Parietal lobe (tissue), 2 donors: ENCODE results near the gene TSR1. TPM values are rescaled to one million over a fixed set of nuclear protein-coding genes. Genes with fewer than 3 reads are reported as not detected.

ENCODE experiments used
- small RNA-seq: library from RNA; depleted of rRNA; stranded (forward); fragments of <200 nt; gene quantifications from one replicate; pipeline ENCODE3, GENCODE V24; 2014; ENCODE audit warnings: low replicate concordance
- total RNA-seq: library from RNA; depleted of rRNA; stranded (reverse); fragments of >200 nt; gene quantifications from one replicate; pipeline ENCODE4 v1.2.3, GENCODE V29; 2014

Gene TSR1
- total RNA-seq: 48.5 TPM

DNA sequence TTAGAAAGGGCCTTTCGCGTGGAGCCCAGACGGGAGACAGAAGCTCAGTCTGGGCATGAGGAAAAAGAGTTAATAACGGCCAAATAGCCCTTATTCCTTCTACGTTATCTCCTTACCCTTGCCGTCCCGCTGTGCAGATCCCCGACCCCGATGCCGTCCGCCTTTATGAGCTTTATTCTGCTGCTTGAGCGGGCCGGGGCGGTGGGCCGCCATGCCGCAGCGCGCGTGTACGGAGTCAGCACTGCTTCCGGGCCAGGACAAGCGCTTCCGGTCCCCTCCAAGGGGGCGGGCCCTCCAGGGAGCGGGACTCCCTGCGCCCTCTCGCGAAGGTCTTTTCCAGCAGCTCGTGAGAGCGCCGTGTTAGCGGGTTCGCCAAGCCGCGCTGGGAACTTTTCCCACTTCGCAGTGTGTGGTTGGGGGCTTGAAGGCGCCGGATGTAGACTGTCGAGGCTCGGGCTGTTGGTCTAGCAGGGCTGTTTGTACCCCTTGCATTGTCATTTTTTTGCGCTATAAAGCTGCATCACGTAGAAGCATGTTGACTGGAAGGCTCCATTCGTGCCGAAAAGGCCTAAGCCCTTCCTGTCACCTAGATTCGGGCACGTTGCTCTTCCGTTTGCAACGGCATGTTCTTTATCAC lies at the start of gene TSR1:
Gene TSR1, minus strand, starts transcription at position 243 of the 637 bp plus-strand sequence. Its CDS starts 30 bp downstream, at position 213.

GRCh38 chr17:2336852-2337543 lies 741 bp upstream of the TSR1 start, which contains the start of gene SGSM2:
Gene SGSM2, plus strand, starts transcription at chr17:2337501. Its CDS starts 188 bp downstream, at chr17:2337689.

DNA sequence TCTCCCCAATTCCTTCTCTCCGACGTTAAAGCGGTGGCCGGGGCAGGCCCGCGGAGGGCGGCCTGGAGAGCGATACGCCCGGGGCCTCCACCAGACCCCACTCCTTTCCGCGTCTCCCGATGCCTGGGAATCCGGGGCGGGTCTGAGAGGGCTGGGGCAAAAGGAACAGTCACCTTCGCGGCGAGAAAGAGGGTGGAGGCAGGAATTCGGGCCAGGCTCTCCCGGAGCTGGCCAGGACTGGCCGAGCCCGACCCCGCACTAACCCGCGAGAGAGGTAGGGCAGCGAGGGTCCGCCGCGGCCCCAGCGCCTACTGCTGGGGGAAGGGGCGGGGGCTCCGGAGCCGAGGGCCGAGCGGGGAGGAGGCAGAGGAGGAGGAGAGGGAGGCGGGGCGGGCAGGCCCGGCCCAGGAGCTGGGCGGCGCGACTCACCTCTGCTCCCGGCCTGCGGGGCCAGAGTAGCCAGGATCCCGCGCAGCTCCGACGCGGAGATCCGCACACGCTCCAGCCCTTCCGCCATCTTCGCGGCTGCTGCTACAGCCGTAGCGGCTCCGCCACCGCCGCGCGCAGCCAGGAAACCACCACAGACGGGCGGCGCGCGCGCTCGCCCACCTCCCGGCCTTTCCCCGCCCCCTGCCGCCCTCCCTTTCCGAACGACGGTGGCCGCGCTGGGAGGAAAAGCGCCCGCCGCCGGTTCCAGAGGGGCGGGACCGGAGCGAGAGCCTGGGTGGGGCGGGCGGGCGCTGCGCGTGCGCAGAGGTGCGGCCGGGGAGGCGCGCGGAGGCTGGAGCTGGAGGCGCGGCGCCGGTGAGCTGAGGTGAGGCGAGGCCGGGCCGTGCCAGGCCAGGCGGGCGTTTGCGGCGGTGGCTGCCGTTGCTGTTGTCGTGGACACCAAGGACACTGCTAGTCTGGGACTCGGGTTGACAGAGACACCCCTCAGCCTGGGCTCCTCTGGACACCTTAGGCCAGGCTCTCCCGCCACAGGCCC lies 32.8 kb downstream of the TSR1 start, which contains the start of the genes SMG6 and SRR:
Gene SMG6, minus strand, starts transcription at position 582 of the 985 bp plus-strand sequence. Its CDS starts 65 bp downstream, at position 517.
Gene SRR, plus strand, starts transcription at position 747 of the 985 bp plus-strand sequence. CDS start 11,611 bp downstream, outside the sequence.

Small RNA genes within 50 kb of the gene (small RNA-seq; reads per million reads assigned to genes)
- not detected for gene AC006435.3
- 743 reads per million, percentile 98 among the genes with 10 or more reads in this experiment for gene SNORD91A
- gene SNORD91B: 152 reads per million, percentile 96 among the genes with 10 or more reads in this experiment

Other genes starting within 250 kb of the TSR1 start
- 34.4 TPM for gene SMG6, start 32.7 kb downstream of the TSR1 start, total RNA-seq
- gene SRR, start 32.5 kb downstream of the TSR1 start, total RNA-seq: 60.4 TPM
- gene SGSM2, start 1.0 kb upstream of the TSR1 start, total RNA-seq: 136 TPM
- 18.8 TPM for gene MNT, start 64.6 kb upstream of the TSR1 start, total RNA-seq
- gene METTL16, start 175.4 kb upstream of the TSR1 start, total RNA-seq: 25.7 TPM